NCI-H2081 treated with DMSO at 0.1 percent for 48 hours (cell line): ENCODE results near the gene ENDOU.

Source experiments
- DNase-seq: peaks from one replicate; lab custom pipeline; 2025; lab: John Stamatoyannopoulos, UW

Gene ENDOU

GRCh38 chr12:47744005-47744651 is 18.8 kb upstream of the ENDOU start:
- peak; percentile 12 for DNase-seq

DNA sequence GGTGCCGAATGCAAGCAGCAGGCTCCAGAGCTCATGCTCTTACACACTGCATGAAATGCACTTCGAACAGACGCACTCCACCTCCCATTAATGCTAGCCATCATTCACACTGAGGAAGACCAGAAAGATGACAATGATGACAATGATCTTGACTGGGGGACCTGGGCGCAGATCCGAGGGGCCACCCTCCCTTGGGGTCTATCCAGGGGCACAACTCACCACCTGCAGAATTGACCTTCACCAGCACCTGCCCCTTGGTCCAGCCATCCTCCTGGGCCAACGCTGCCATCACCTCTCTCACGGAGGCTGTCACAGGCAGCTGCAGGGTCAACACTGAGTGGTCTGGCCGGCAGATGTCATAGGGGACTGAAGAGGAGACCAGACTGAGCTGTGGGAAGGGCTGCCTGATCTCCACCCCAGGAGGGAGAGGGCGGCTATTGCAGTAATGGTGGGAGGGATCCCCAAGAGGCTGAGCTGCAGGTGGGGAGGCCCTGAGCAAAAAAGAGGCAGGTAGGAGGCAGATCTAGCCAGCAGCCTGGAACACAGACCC is 18.1 kb upstream of the ENDOU start:
- no peak for DNase-seq

GRCh38 chr12:47742253-47742825 is 17.0 kb upstream of the ENDOU start:
- no peak for DNase-seq

DNA sequence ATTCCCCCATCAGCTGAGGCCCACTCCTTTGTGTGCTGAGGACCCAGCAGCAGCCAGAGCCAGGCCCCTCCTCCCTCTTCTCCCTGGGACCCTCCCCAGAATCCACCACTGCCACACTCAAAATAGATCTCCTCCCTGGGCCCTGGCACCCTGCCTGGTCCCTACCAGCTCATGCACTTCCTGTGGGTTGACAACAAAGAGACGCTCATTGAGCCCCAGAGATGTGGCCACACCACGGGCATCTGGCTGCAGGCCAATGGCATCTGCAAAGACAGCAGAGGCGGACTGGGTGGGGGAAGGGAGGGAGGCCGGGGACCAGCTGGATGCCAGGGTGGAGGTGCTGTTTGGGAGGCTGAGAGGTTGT is 16.0 kb upstream of the ENDOU start:
- peak; percentile 71 for DNase-seq

DNA sequence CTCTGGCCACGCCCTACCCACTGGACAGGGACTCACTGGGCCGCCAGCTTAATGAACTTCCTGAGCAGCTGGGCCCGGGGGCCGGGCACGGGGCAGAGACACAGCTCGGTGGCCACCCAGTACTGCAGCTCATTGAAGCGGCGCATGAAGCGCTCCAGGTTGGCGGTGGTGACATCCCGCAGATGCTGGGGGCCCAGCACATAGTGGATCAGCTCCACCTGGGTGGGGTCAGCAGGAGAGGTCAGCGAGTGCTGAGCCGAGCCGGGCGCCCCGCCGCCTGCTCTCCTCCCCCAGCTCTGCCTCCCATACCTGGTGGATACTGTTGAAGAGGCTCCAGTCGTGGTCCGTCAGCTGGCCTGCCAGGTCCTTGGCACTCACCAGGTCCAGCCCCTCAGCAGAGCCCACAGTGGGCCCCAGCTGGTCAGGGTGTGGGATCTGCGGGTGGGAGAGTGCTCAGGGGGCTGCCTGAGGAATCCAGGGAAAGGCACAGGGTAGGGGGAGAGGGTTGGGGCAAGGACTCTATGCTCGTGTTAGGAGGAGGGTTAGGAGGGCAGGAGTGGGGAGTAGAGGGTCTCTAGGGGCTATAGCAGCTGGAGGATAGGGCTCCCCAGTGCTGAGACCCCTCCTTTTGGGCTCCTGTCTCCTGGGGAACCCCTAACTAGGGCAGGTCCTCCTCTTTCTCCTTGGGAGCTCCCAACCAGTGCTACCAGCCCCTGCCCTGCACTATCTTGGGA is 15.5 kb upstream of the ENDOU start:
- DNase-seq = no peak

- DNase-seq = no peak
Observed at GRCh38 chr12:47739979-47740378, 14.7 kb upstream of the ENDOU start.

DNA sequence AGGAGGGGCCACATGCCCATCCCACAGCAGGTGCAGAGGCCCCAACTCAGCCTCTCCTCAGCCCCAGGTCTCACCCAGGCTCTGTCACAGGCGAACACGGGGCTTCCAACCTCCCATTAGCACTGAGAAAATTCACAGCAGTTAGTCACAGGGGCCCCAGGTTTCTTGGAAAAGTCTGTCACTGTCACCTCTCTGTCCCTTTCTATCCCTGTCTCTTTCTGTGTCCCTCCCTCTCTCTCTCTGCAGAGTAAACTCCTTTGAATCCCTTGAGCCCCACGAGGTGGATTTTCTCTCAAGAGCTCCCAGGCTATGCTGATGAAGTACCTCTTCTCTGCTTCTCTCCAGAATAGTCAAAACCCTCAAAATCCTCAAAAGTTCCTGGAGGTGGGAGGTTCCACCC is 14.0 kb upstream of the ENDOU start:
- no peak for DNase-seq

DNA sequence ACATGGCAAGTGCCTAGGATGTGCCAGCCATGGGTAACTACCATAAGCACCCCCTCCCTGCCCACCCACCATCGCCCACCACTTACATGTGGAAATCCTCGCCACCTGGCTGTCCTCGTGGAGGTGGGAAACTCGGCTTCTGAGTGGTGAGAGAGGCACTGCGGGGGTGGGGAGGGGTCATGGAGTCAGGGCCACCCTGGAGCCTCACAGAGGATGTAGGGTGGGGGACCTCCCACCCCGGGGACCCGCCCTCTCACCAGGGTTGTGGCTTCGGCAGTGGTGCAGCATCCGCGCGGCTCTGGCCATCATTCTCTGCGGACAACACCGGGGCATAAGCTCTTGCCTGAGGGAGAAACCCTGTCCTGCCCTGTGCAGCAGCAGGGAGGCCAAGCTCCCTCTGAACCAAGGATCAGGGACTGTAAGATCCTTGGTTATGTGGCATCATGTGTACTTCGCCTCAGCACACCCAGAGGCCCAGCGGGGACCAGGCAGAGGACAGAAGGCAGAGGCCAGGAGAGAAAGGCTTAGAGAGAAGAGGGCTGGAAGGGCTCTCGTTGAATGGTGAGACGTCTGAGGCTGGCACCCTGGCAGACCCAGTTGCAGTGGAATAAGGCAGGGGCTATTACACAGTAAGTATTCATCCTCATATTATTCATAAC is 12.8 kb upstream of the ENDOU start:
- DNase-seq = no peak

- no peak for DNase-seq
Observed at GRCh38 chr12:47736877-47737676, 11.8 kb upstream of the ENDOU start.

- no peak for DNase-seq
Observed at GRCh38 chr12:47736216-47736615, 10.9 kb upstream of the ENDOU start.

- DNase-seq = no peak
Observed at GRCh38 chr12:47735649-47736048, 10.4 kb upstream of the ENDOU start.

- no peak for DNase-seq
Observed at GRCh38 chr12:47734725-47735480, 9.6 kb upstream of the ENDOU start.

GRCh38 chr12:47733142-47733541 is 7.9 kb upstream of the ENDOU start:
- DNase-seq = no peak

- DNase-seq = no peak
Observed at GRCh38 chr12:47732504-47732903, 7.2 kb upstream of the ENDOU start.

DNA sequence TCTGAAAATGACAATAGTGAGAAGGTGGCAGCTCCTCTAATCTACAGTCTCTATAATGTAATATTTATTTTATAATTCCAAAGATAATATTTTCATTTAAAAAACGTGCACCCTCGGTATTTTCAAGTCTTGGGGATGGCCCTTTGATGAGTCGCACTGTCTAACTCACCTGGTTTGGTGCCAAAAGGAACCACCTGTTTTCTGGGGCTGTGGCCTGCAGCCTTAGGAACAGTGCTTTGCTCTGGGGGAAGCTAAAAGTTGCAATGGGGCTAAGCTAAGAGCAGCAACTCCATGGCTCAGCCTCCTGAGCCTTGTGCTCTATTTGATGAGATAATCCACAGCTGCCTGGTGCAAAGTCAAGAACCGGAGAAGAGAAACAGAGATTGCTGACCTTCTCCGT is 6.4 kb upstream of the ENDOU start:
- DNase-seq = no peak

GRCh38 chr12:47730341-47730744 is 5.1 kb upstream of the ENDOU start:
- DNase-seq = no peak

GRCh38 chr12:47729233-47729632 is 3.9 kb upstream of the ENDOU start:
- no peak for DNase-seq

DNA sequence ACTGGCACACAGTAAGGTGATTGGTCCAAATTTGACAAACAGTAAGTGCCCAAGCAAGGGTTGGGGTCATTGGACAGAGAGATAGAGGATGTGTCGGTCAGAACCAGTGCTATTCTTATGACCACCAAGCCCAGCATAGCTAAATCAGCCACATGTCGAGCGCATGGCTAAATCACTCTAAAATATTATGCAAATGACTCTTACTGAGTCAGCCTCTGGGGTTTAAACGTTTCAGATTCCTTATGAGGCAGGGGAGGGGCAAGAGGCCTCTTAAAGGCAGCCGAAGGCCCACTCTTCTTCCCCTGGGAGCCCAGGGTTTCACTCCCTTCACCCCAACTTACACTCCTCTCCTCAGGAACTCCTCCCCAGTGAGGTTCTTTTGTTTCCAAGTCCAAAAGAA is 603 bp upstream of the ENDOU start:
- no peak for DNase-seq

GRCh38 chr12:47722941-47723631 is 2.2 kb downstream of the ENDOU start:
- DNase-seq = no peak

DNA sequence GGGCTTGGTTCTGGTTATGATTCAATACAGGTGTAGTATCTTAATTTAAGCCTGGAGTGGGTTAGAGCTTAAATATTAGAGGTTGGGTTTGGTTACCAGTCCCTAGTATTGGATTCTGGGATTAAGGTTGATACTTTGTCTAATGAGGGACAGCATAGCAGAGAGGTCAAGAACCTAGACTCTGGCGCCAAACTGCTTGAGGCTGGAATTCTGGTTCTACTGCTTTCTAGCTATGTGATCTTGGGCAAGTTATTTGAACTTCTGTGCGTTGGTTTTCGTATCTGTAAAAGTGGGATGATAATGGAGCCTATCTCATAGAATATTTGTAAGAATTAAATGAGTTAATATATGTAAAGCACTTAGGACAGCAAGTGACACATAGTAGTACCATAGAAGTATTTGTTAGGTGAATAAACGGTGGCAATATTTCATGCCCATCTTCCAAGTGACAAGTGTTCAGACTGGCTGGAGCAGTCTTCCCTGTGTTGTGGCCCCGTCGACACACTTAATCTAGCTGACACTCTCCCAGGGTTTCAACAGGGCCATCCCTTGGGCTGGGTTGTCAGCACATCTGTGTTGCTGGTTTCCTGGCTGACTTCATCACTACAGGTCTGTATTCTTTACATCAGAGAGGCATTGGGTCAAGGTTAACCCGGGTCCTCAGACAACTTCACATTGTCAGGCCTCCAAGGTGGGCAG is 3.0 kb downstream of the ENDOU start:
- DNase-seq = no peak
